K562 (cell line): ENCODE results near the gene NT5C1A. TPM values are rescaled to one million over a fixed set of nuclear protein-coding genes. Genes with fewer than 3 reads are reported as not detected.

Experiments
- ATAC-seq: fragments of 200-7000 bp; cut with Tn5 transposase; 3 replicates; pipeline ENCODE4 v1.9.1; 2020; ENCODE audit warnings: moderate library complexity
- BruUV-seq: library from RNA; stranded (reverse); fragments of 400-500 nt; replicated peaks from 2 replicates; lab custom pipeline; 2021; lab: Mats Ljungman, UMichigan
- CTCF ChIA-PET: fragments of 300-600 bp; formaldehyde crosslinking; extraction: SDS; loops from one replicate; lab custom pipeline; 2021; ENCODE audit warnings: low intra/inter-chr PET ratio; lab: Yijun Ruan, JAX
- POLR2A ChIA-PET: fragments of 300-600, 350-650 bp; sonication (Branson Sonifier 250); formaldehyde crosslinking; extraction: SDS; loops from one replicate; lab custom pipeline; 2021; ENCODE audit warnings: antibody characterized with exemption, inconsistent platforms; lab: Yijun Ruan, JAX
- DNase-seq, 4 experiments: peaks; one replicate each; pipeline versions ENCODE4 v3.0.0 to v3.0.0-alpha.2; 2011 to 2018; ENCODE audit warnings: low spot score in 3 of 4, mixed read lengths in 3 of 4; ENCODE audit errors: extremely low read depth in 1 of 4
- FAIRE-seq: peaks from 2 replicates; lab custom pipeline; 2011; peaks lifted over from hg19 to GRCh38; lab: Jason Lieb, UNC
- H2AFZ ChIP-seq: 2 replicates; pipeline ENCODE4 v1.6.0; 2011; ENCODE audit warnings: low read depth, low read length, control low read depth, inconsistent platforms
- H3K27ac ChIP-seq: fragments of 200-600 bp; 3 replicates; pipeline ENCODE4 v1.8.0; 2011; ENCODE audit warnings: low read depth, mild to moderate bottlenecking, control low read depth, inconsistent platforms, low read length, moderate library complexity, mixed read lengths; ENCODE audit errors: extremely low read depth
- H3K27me3 ChIP-seq, 2 experiments: fragments of 300-600 bp in 1 of 2; 2 replicates in 1 of 2; 3 replicates in 1 of 2; pipeline versions ENCODE4 v1.6.0 to v1.8.0; 2011; ENCODE audit warnings: inconsistent platforms in 2 of 2, low read length in 2 of 2, mild to moderate bottlenecking in 1 of 2, mixed read lengths in 1 of 2, moderate library complexity in 1 of 2; ENCODE audit not compliant: control insufficient read depth in 2 of 2, insufficient read depth in 2 of 2
- H3K36me3 ChIP-seq: fragments of 300-600 bp; 3 replicates; pipeline ENCODE4 v1.8.0; 2011; ENCODE audit warnings: mild to moderate bottlenecking, low read length, inconsistent platforms; ENCODE audit not compliant: control insufficient read depth, insufficient read depth
- H3K4me1 ChIP-seq, 2 experiments: fragments of 200-600 bp in 1 of 2; replicated peaks in 1 of 2; 2 replicates in 1 of 2; 3 replicates in 1 of 2; pipeline versions ENCODE4 v1.5.1 to v1.8.0; 2011; ENCODE audit warnings: inconsistent platforms in 2 of 2, low read length in 2 of 2, mild to moderate bottlenecking in 1 of 2, mixed read lengths in 1 of 2, moderate library complexity in 1 of 2; ENCODE audit not compliant: control insufficient read depth in 2 of 2, insufficient read depth in 2 of 2
- H3K4me2 ChIP-seq: 2 replicates; pipeline ENCODE4 v1.6.1; 2011; ENCODE audit warnings: low read length, control low read depth, inconsistent platforms, mixed read lengths; ENCODE audit not compliant: insufficient read depth
- H3K4me3 ChIP-seq: fragments of 200-600 bp; sonication (generic), shearing (Covaris generic); 2 replicates; pipeline ENCODE4 v1.5.1; 2016; ENCODE audit warnings: control low read depth, inconsistent platforms
- H3K79me2 ChIP-seq: fragments of 200-600 bp; 3 replicates; pipeline ENCODE4 v1.8.0; 2011; ENCODE audit warnings: low read length, inconsistent platforms; ENCODE audit not compliant: control insufficient read depth, insufficient read depth
- H3K9ac ChIP-seq, 2 experiments: 2 replicates each; pipeline versions ENCODE4 v1.6.0 to v1.6.1; 2011; ENCODE audit warnings: low read depth in 2 of 2, low read length in 2 of 2, control low read depth in 1 of 2, inconsistent platforms in 1 of 2, mild to moderate bottlenecking in 1 of 2, mixed read lengths in 1 of 2; ENCODE audit not compliant: insufficient read depth in 1 of 2
- H3K9me1 ChIP-seq: one replicate; pipeline ENCODE4 v1.6.0; 2011; ENCODE audit warnings: inconsistent platforms, mild to moderate bottlenecking, low read length, moderate library complexity; ENCODE audit not compliant: control insufficient read depth, insufficient read depth
- H3K9me3 ChIP-seq: replicated peaks from 2 replicates; pipeline ENCODE4 v1.5.1; 2011; ENCODE audit warnings: low read depth, low read length, inconsistent platforms; ENCODE audit not compliant: control insufficient read depth, insufficient read depth
- H4K20me1 ChIP-seq: replicated peaks from 2 replicates; pipeline ENCODE4 v1.6.1; 2011; ENCODE audit warnings: low read length, inconsistent platforms, mixed read lengths; ENCODE audit not compliant: control insufficient read depth, insufficient read depth
- ARID4B ChIP-seq: sonication (generic); formaldehyde crosslinking; IDR thresholded peaks from 2 replicates; pipeline ENCODE4 v1.8.0; 2022; ENCODE audit warnings: mild to moderate bottlenecking, missing genetic modification reagents
- COPS2 ChIP-seq: fragments of 450-650 bp; conservative IDR thresholded peaks from 2 replicates; pipeline ENCODE4 v1.6.1; 2016; ENCODE audit warnings: mild to moderate bottlenecking, moderate library complexity
- CUX1 ChIP-seq: fragments of 200-800 bp; sonication (Bioruptor generic); IDR thresholded peaks from 2 replicates; pipeline ENCODE4 v1.6.1; 2016; ENCODE audit warnings: missing genetic modification characterization, missing compliant biosample characterization
- DIDO1 ChIP-seq: fragments of 450-650 bp; IDR thresholded peaks from 2 replicates; pipeline ENCODE4 v1.6.1; 2016; ENCODE audit warnings: low read depth, missing biosample characterization, missing genetic modification characterization
- HMG20B ChIP-seq: fragments of 250-450 bp; sonication (Bioruptor Pico); IDR thresholded peaks from 2 replicates; pipeline ENCODE4 v1.5.0; 2021; ENCODE audit warnings: mild to moderate bottlenecking
- KDM2B ChIP-seq: fragments of 250-450 bp; sonication (Bioruptor Pico); IDR thresholded peaks from 2 replicates; pipeline ENCODE4 v1.8.0; 2021; ENCODE audit warnings: mild to moderate bottlenecking, moderate library complexity
- RAD51 ChIP-seq: fragments of 450-650 bp; IDR thresholded peaks from 2 replicates; pipeline ENCODE4 v1.7.1; 2016; ENCODE audit warnings: low read depth, mild to moderate bottlenecking, borderline replicate concordance
- SLC30A9 ChIP-seq: fragments of 250-450 bp; sonication (Bioruptor Pico); IDR thresholded peaks from 2 replicates; pipeline ENCODE4 v1.8.0; 2022; ENCODE audit warnings: mild to moderate bottlenecking, moderate library complexity
- TBP ChIP-seq: optimal IDR thresholded peaks from 2 replicates; pipeline ENCODE3; 2011; ENCODE audit warnings: low read depth, low read length, improper control_type of control experiment
- TOE1 ChIP-seq, 2 experiments: fragments of 450-650 bp in 1 of 2; sonication (generic) in 1 of 2; formaldehyde crosslinking in 1 of 2; IDR thresholded peaks; 2 replicates each; pipeline versions ENCODE4 v1.7.1 to v1.8.0; 2016 to 2022; ENCODE audit warnings: borderline replicate concordance in 2 of 2, mild to moderate bottlenecking in 2 of 2, antibody characterized with exemption in 1 of 2, inconsistent platforms in 1 of 2, low read depth in 1 of 2, missing genetic modification reagents in 1 of 2, moderate library complexity in 1 of 2
- ZNF197 ChIP-seq: fragments of 200-800 bp; sonication (Bioruptor generic); IDR thresholded peaks from 2 replicates; pipeline ENCODE4 v1.6.1; 2016; ENCODE audit warnings: low read depth, missing genetic modification characterization, missing compliant biosample characterization
- ZNF695 ChIP-seq: fragments of 450-650 bp; formaldehyde crosslinking; IDR thresholded peaks from 2 replicates; pipeline ENCODE4 v1.4.0; 2020; ENCODE audit warnings: mild to moderate bottlenecking, moderate library complexity
- WGBS: fragments of 100-300 bp; shearing (Covaris generic); methylation state at CpG from one replicate; pipeline ENCODE4 v1.1.6; 2016; ENCODE audit warnings: low coverage, mixed read lengths; ENCODE audit not compliant: insufficient coverage; ENCODE audit errors: missing lambda C conversion rate; 5-methylcytosine and 5-hydroxymethylcytosine counted together
- in situ Hi-C: fragments of 300-500 bp; cut with MboI; formaldehyde crosslinking; loops from 4 replicates; pipeline ENCODE4 v1.15.0; 2018; ENCODE audit warnings: inconsistent platforms, mixed read lengths
- intact Hi-C: fragments of 100-400 bp; cut with micrococcal nuclease; formaldehyde crosslinking; loops from 2 replicates; pipeline ENCODE4 v1.14.2; 2022
- polyA plus RNA-seq, 8 experiments: library from polyadenylated mRNA; depleted of rRNA in 4 of 8; stranded (reverse) in 5 of 8; unstranded in 3 of 8; fragments of >200 nt; fragmentation: Nextera tagmentation in 2 of 8; fragmentation: Illumina TruSeq in 1 of 8; extraction: Ambion mirVana in 2 of 8; extraction: Trizol in 1 of 8; gene quantifications; 2 replicates each; pipeline versions ENCODE4 v1.2.1 to v1.2.3, GENCODE V29; 2011 to 2014; ENCODE audit warnings: inconsistent platforms in 1 of 8, missing spikeins in 1 of 8
- total RNA-seq, 7 experiments: library from RNA; depleted of rRNA in 6 of 7; stranded (reverse); fragments of >200 nt in 6 of 7; fragmentation: Illumina TruSeq in 2 of 7; extraction: Trizol in 2 of 7; gene quantifications; 2 replicates each; pipeline versions ENCODE4 v1.2.1 to v1.2.3, GENCODE V29; 2011 to 2021; ENCODE audit warnings: low replicate concordance in 1 of 7

Gene NT5C1A
- total and polyA plus RNA-seq, 9 of the 15 experiments (the other 6 are each of a cell fraction or from before 2014, with no cell fraction given), result not detected

- H4K20me1 ChIP-seq, result no peaks in the 10 kb centered on the region
- in situ Hi-C loops, result no loop called here
- peak overlapping the region; percentile 63 for H3K4me2 ChIP-seq
- DNase-seq (peak; percentile 34 to 73 (median 39)), FAIRE-seq (peak; percentile 55), ATAC-seq (peak; percentile 68)
- H3K36me3 ChIP-seq, result no peaks in the 10 kb centered on the region
- H3K4me1 ChIP-seq, result peaks cover 22 to 24% of the 10 kb centered on the region in 2 experiments; a peak in 4 of 5 replicates
- no peak overlapping the region for H3K4me3 ChIP-seq
- no TSS peak for BruUV-seq
- H3K9me3 ChIP-seq, result no peaks in the 10 kb centered on the region
- 9% methylated on average over 6 of the region's 6 CpGs for WGBS
- peak overlapping the region; percentile 70 for H3K27ac ChIP-seq
- ChIA-PET POLR2A (interaction anchor here (0.7 to 2.8 kb wide), 14 partner anchors 9 to 301 kb away, joined by 3 to 25 read pairs (median 4); partner anchors contain the start of genes NT5C1A and PPIE), CTCF (interaction anchor here (0.6 to 1.5 kb wide), 4 partner anchors 8 to 88 kb away, joined by 3 to 5 read pairs (median 4); no protein-coding TSS in a partner anchor)
- peak overlapping the region; percentile 88 for H2AFZ ChIP-seq
- no peaks in the 10 kb centered on the region for H3K27me3 ChIP-seq
- peak overlapping the region; percentile 53 to 70; a peak in 3 of 4 replicates for H3K9ac ChIP-seq
- H3K9me1 ChIP-seq, result no peaks in the 10 kb centered on the region
- intact Hi-C loops, result loop anchor here (1.0 to 10.0 kb wide), 2 partner anchors 10 to 607 kb away; no protein-coding TSS in a partner anchor
- H3K79me2 ChIP-seq, result no peaks in the 10 kb centered on the region
- TF ChIP-seq CUX1 (no peak), TOE1 (IDR thresholded peaks at IDR 0.05; ENCODE audit: borderline replicate concordance) (no peak), TOE1 (CRISPR knock-in tag; IDR thresholded peaks at IDR 0.05; ENCODE audit: borderline replicate concordance, low read depth) (no peak), TBP (peak; percentile 7), ZNF197 (peak; percentile 45; the same call in 1 of the 2 replicates), RAD51 (0 out of 2 replicates have a peak, but pooled peaks have one; percentile 0), COPS2 (no peak), DIDO1 (tag) (0 out of 2 replicates have a peak, but pooled peaks have one; percentile 9), KDM2B (CRISPR knock-in tag) (no peak), HMG20B (CRISPR knock-in tag) (no peak), SLC30A9 (CRISPR knock-in tag) (no peak), ARID4B (no peak), ZNF695 (CRISPR knock-in tag) (no peak)
These were observed 40.0 kb upstream of the NT5C1A start for GRCh38 chr1:39711966-39712340.
